ENCODE data around the gene STAG3.
"Not testable (repeated sequence)": the region's sequence is repeated elsewhere in the genome, so short reads cannot be mapped to it uniquely, and the experiment has no call there.

STAG3 gene

GRCh38 chr7:100212631-100213286 lies 35.0 kb downstream of the STAG3 start:
- DNase-seq, result no peak

GRCh38 chr7:100213672-100214071 lies 36.0 kb downstream of the STAG3 start:
- no peak for DNase-seq

GRCh38 chr7:100214356-100214755 lies 36.6 kb downstream of the STAG3 start:
- DNase-seq, result not testable (repeated sequence)

GRCh38 chr7:100215895-100216294 lies 38.2 kb downstream of the STAG3 start:
- no peak for DNase-seq

GRCh38 chr7:100217934-100218333 lies 40.2 kb downstream of the STAG3 start:
- peak; percentile 82 for DNase-seq

- DNase-seq, result no peak
Measured at GRCh38 chr7:100219271-100219737, 41.6 kb downstream of the STAG3 start.

GRCh38 chr7:100219801-100220585 lies 42.3 kb downstream of the STAG3 start, which contains the start of gene PVRIG:
Gene PVRIG, plus strand, starts transcription at chr7:100219949. Its CDS starts 22 bp downstream, at chr7:100219971.
- peak; percentile 39 for DNase-seq

- DNase-seq, result peak; percentile 54
Measured at GRCh38 chr7:100220586-100221230, 43.0 kb downstream of the STAG3 start.

GRCh38 chr7:100221231-100221718 lies 43.6 kb downstream of the STAG3 start:
- peak; percentile 64 for DNase-seq

GRCh38 chr7:100221767-100222444 lies 44.2 kb downstream of the STAG3 start:
- no peak for DNase-seq

GRCh38 chr7:100222445-100223132 lies 44.9 kb downstream of the STAG3 start:
- DNase-seq, result no peak

- not testable (repeated sequence) for DNase-seq
Measured at GRCh38 chr7:100223376-100223927, 45.7 kb downstream of the STAG3 start.

GRCh38 chr7:100224891-100225290 lies 47.2 kb downstream of the STAG3 start:
- DNase-seq, result not testable (repeated sequence)

GRCh38 chr7:100234660-100235317 lies 57.1 kb downstream of the STAG3 start:
- DNase-seq, result peak; percentile 43

- not testable (repeated sequence) for DNase-seq
Measured at GRCh38 chr7:100239975-100240374, 62.3 kb downstream of the STAG3 start.

- peak; percentile 60 for DNase-seq
Measured at GRCh38 chr7:100243385-100243784, 65.7 kb downstream of the STAG3 start.

GRCh38 chr7:100244988-100245605 lies 67.4 kb downstream of the STAG3 start:
- not testable (repeated sequence) for DNase-seq

GRCh38 chr7:100246121-100246864 lies 68.6 kb downstream of the STAG3 start:
- not testable (repeated sequence) for DNase-seq

GRCh38 chr7:100246865-100247137 lies 69.1 kb downstream of the STAG3 start:
- not testable (repeated sequence) for DNase-seq

- DNase-seq, result no peak
Measured at GRCh38 chr7:100247152-100247757, 69.5 kb downstream of the STAG3 start.
